GM19395 (cell line): Measurements from ENCODE around the gene FHIT.
A peak's percentile ranks its signal among the peaks of the same experiment; 100 is the strongest.

Source experiments
- ATAC-seq: cut with Tn5 transposase; IDR thresholded peaks from one replicate; pipeline ENCODE4 v1.9.1; 2021; ENCODE audit warnings: mild to moderate bottlenecking, moderate library complexity; ENCODE audit not compliant: unreplicated experiment

FHIT gene

DNA sequence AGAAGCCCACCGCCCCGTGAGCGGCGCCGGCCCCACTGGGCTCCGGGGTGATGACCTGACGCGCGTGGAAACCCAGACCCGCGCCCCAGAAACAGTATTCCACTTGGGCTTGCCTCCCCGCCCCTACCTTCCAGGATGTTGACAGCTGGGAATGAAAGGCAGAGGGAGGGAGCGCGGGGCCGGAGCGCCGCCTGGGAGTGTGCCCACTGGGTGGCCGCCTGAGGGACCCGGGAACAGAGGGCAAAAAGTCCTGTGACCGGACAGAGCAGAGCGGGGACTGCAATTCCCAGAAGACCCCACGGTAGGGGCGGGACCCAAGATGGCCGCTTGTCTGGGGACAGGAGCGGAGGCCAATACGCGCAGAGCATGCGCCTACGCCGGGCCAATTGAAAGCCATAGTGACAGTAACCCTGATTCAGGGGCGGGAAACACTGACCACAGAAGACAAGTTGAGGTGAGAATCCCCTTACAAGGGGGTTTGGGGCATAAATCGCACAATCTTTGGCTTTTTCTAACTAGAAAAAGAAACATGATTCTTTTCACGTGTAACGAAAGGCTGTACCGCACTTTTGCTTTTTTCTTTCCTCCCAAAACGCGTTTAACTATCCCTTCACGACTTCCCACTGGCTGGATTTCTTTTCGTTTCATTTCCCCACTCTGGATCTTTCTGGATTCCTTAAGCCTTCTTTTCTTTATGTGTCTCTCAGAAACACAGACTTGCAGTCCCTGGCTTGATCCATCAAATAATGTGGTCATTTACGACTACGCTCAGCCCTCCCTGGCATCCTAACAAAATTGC lies at the start of gene FHIT:
Gene FHIT (minus strand): TSS at position 279 of the 799 bp plus-strand sequence.
- peak; percentile 93 for ATAC-seq

GRCh38 chr3:61300786-61301185 lies 49.5 kb upstream of the FHIT start:
- no peak for ATAC-seq

GRCh38 chr3:61300006-61300380 lies 48.7 kb upstream of the FHIT start:
- no peak for ATAC-seq

GRCh38 chr3:61299343-61300005 lies 48.2 kb upstream of the FHIT start:
- ATAC-seq: no peak

DNA sequence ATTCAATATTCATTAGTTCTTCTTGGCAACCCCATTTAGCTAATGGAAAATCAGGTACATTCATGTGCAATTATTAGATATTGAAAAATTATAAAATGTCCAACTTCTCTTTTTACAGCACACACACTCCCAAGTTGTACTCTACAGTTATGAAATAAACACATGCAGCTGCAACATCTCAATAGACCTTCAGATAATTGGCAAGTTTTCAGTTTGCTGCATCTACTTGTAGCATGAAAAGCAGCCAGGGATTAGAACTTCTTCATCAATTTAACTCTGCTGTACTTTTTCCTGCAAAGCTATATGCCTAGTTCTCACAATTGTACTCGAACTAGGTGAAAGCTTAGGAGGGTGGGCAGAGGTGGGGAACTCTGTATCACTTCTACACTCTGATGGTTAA lies 46.6 kb upstream of the FHIT start:
- no peak for ATAC-seq

- ATAC-seq: no peak
Measured at GRCh38 chr3:61288446-61288845, 37.2 kb upstream of the FHIT start.

GRCh38 chr3:61283876-61284275 lies 32.6 kb upstream of the FHIT start:
- ATAC-seq: no peak

DNA sequence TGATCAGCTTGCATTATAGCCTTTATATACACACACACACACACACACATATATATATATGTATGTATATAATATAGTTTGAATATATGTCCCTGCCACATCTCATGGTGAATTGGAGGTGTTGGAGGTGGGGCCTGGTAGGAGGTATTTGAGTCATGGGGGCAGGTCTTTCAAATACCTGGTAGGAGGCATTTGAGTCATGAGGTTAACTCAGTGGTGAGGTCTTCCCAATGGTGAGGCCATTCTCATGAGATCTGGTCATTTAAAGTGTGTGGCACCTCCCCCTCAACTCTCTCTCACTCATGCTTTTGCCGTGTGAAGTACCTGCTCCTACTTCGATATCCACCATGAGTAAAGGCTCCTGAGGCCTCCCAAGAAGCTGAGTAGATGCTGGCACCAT lies 27.5 kb upstream of the FHIT start:
- ATAC-seq: no peak

DNA sequence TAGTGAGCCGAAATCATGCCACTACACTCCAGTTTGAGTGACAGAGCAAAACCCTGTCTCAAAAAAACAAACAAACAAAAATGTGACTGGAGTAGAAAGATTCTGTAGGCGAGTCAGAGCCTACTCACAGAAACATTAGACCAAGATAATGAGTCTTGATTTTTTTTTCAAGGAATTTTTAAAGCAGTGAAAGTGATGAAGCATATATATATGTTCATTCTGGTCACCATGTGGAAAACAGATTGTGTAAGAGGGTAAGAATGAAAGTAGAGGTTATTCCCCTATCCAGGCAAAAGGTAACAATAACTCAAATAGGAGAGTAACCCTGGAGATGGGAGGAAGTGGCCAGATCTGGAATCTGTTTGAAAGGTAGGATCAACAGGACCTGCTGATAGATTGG lies 26.2 kb upstream of the FHIT start:
- ATAC-seq: no peak

DNA sequence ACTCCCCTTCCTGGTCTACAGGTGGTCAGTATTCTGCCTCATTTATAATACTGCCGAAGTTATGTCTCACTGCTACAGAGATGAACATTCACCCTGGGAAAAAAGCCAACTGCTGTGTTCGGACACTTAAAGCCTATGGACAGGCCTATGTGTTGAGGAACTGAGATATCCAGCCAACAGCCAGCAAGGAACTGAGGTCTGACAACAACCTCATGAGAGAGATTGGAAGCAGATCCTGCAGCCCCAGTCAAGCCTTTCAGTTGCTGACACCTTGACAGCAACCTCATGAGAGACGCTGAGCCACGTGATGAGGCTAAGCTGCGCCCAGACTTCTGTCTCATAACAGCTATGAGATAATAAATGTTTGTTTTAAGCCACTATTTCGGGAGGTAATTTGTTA lies 18.2 kb upstream of the FHIT start:
- ATAC-seq: no peak

DNA sequence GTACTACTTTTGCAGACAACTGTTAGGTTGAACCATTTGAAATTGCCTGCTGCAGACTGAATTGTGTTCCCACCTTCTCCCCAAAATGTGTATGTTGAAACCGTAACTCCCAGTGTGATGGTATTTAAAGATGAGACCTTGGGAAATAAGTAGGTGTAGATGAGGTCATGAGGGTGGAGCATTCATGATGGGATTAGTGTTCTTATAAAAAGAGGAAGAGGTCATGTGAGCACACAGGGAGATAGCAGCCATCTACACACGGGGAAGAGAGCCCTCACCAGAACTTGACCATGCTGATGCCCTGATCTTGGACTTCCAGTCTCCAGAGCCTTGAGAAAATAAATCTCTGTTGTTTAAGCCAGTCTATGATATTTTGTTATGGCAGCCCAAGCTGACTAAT lies 17.4 kb upstream of the FHIT start:
- no peak for ATAC-seq

GRCh38 chr3:61264281-61264680 lies 13.0 kb upstream of the FHIT start:
- no peak for ATAC-seq

GRCh38 chr3:61257148-61257547 lies 5.9 kb upstream of the FHIT start:
- ATAC-seq: no peak

DNA sequence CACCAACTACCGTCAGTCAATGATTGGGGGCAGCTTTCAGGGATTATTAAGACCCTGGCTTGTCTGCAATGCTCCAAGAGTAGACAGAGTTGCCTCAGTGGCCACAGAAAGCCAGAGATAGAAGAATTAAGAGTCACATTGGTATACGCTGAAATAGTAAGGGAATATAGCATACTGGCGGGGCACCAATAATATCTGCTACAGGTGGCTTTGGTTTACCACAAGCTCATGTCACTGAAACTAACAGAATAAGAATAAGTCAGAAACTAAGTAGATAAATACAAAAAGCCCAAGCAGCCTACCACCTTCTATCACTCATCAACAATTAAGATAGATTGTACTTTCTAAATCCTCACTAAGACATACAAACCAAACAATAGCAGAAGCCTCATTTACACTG lies 2.5 kb upstream of the FHIT start:
- ATAC-seq: no peak

- no peak for ATAC-seq
Measured at GRCh38 chr3:61252836-61253235, 1.6 kb upstream of the FHIT start.

GRCh38 chr3:61250784-61251173 lies 473 bp downstream of the FHIT start:
- ATAC-seq: no peak

DNA sequence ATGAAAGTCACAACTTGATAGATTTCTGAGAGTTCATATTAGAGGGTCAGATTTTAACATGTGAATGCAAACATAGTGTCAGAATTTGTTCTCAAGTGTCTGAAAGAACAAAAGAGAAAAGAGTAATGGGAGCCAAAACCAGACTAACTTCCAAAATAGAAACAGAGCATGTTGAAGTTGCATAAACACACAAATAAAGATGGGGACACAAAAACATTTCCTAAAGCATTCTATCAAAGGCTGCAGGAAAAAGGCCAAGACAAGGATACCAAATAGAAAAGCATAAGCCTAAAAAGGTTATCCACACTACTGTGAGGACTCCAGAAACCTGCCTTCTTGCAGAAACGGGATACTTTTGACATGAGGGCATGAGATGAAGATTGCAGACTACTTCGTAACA lies 2.8 kb downstream of the FHIT start:
- ATAC-seq: no peak

GRCh38 chr3:61247191-61247590 lies 4.1 kb downstream of the FHIT start:
- no peak for ATAC-seq

DNA sequence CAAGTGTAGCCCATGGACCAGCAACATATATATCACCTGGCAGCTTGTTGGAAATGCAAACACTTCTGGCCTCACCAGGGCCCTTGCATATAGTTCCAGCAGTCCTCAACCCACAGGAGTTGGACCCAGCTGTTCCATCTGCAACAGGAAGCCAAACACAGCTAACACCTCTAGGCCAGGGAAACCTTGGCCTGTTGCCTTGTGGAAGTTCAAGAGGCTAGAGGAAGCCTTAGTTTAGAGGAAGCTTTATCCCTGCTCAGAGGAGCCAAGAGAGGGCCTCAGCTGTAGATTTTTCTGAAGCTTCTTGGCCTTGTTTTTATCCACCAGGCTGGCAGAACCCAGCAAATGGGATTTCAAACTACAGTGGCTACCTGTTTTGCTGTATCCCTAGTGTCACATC lies 11.4 kb downstream of the FHIT start:
- no peak for ATAC-seq

GRCh38 chr3:61237858-61238257 lies 13.4 kb downstream of the FHIT start:
- peak; percentile 24 for ATAC-seq

GRCh38 chr3:61236556-61236955 lies 14.7 kb downstream of the FHIT start:
- peak; percentile 90 for ATAC-seq

- peak; percentile 39 for ATAC-seq
Measured at GRCh38 chr3:61233746-61234145, 17.5 kb downstream of the FHIT start.

DNA sequence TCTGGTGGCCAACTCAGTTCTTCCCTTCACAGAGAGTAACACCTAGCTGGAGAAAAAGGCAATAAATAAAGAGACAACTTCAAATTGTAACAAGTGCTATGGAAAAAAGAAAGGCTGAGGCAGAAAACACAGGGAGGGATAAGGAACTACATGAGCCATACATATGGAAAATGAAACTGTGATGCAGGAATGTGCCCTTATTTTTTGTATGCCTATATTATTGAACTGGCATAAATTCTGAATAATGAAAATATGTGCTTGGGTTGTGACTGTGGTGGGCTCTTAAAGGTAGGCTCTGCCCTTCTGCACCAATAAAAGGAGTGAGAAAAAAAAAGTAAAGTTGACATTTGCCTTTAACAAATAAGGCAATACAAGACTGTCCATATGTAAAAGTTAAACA lies 19.6 kb downstream of the FHIT start:
- ATAC-seq: no peak
